ENCODE data around the gene CTIF. TPM values are rescaled to one million over a fixed set of nuclear protein-coding genes. Genes with fewer than 3 reads are reported as not detected.

Gene CTIF
- total and polyA plus RNA-seq, 2 experiments from 2014 or later, result 8.6 to 14.4 TPM

GRCh38 chr18:48656582-48656981 is 117.8 kb downstream of the CTIF start:
- Histone ChIP-seq H3K9me2 (ENCODE audit: insufficient read depth) (no peaks in the 10 kb centered on the region), H3K4me3 (no peak overlapping the region), H3K36me3 (ENCODE audit: insufficient read depth) (no peaks in the 10 kb centered on the region), H4K20me1 (replicated peaks; ENCODE audit: insufficient read depth) (peaks cover 3% of the 10 kb centered on the region; the same call in 1 of the 2 replicates), H3K4me2 (no peak overlapping the region), H2AFZ (no peak overlapping the region), H3K27ac (ENCODE audit: low read depth) (no peak overlapping the region), H3K4me1 (ENCODE audit: insufficient read depth) (no peaks in the 10 kb centered on the region), H3K27me3 (ENCODE audit: insufficient read depth) (no peaks in the 10 kb centered on the region), H3F3A (replicated peaks; ENCODE audit: low read depth) (0 out of 2 replicates have a peak, but pooled peaks cover 3% of the 10 kb centered on the region), H3K79me2 (replicated peaks; ENCODE audit: insufficient read depth) (no peaks in the 10 kb centered on the region)
- TF ChIP-seq NANOG (IDR thresholded peaks at IDR 0.05; ENCODE audit: borderline replicate concordance), result no peak
- no peak for TF ChIP-seq EZH2 (IDR thresholded peaks at IDR 0.05; ENCODE audit: low read depth, unreplicated experiment)
- TF ChIP-seq REST (IDR thresholded peaks at IDR 0.05; ENCODE audit: unreplicated experiment), result no peak
- Mint-ChIP-seq H3K4me1 (peaks cover 8% of the 10 kb centered on the region), H3K27ac (no peak overlapping the region), H3K9me3 (0 out of 3 replicates have a peak, but pooled peaks cover 2% of the 10 kb centered on the region), H3K4me3 (no peak overlapping the region), H3K27me3 (ENCODE audit: insufficient read depth, low read depth, poor library complexity) (no peaks in the 10 kb centered on the region), H3K36me3 (ENCODE audit: low read depth) (no peaks in the 10 kb centered on the region; the same call in 2 of the 3 replicates)
- no peak for ATAC-seq
- no peak for DNase-seq (ENCODE audit: low spot score)

GRCh38 chr18:48657447-48658120 is 118.8 kb downstream of the CTIF start:
- H3K4me1 Mint-ChIP-seq, result peaks cover 16% of the 10 kb centered on the region
- Histone ChIP-seq H3F3A (replicated peaks; ENCODE audit: low read depth) (0 out of 2 replicates have a peak, but pooled peaks cover 3% of the 10 kb centered on the region), H4K20me1 (replicated peaks; ENCODE audit: insufficient read depth) (peaks cover 3% of the 10 kb centered on the region; the same call in 1 of the 2 replicates), H3K79me2 (replicated peaks; ENCODE audit: insufficient read depth) (no peaks in the 10 kb centered on the region), H3K4me2 (no peak overlapping the region), H3K9me2 (ENCODE audit: insufficient read depth) (no peaks in the 10 kb centered on the region), H3K36me3 (ENCODE audit: insufficient read depth) (no peaks in the 10 kb centered on the region), H3K4me3 (no peak overlapping the region), H3K27ac (ENCODE audit: low read depth) (no peak overlapping the region), H3K27me3 (ENCODE audit: insufficient read depth) (no peaks in the 10 kb centered on the region), H2AFZ (no peak overlapping the region), H3K4me1 (ENCODE audit: insufficient read depth) (peaks cover 4% of the 10 kb centered on the region; the same call in 1 of the 2 replicates)
- ATAC-seq (no peak), DNase-seq (ENCODE audit: low spot score) (no peak)
- H3K36me3 Mint-ChIP-seq (ENCODE audit: low read depth), result no peaks in the 10 kb centered on the region; the same call in 2 of the 3 replicates
- H3K4me3 Mint-ChIP-seq, result no peak overlapping the region
- TF ChIP-seq CTCF (conservative IDR thresholded peaks at IDR 0.05; ENCODE audit: low read depth in 2 of 2) (no peak), EZH2phosphoT487 (IDR thresholded peaks at IDR 0.05; ENCODE audit: unreplicated experiment) (no peak), JUNB (IDR thresholded peaks at IDR 0.05; ENCODE audit: unreplicated experiment) (no peak), ETS1 (IDR thresholded peaks at IDR 0.05) (no peak), EZH2 (IDR thresholded peaks at IDR 0.05; ENCODE audit: low read depth, unreplicated experiment) (no peak)
- H3K9me3 Mint-ChIP-seq, result 0 out of 3 replicates have a peak, but pooled peaks cover 2% of the 10 kb centered on the region
- H3K27me3 Mint-ChIP-seq (ENCODE audit: insufficient read depth, low read depth, poor library complexity), result no peaks in the 10 kb centered on the region
- H3K27ac Mint-ChIP-seq, result no peak overlapping the region
